LNCaP clone FGC (cell line): Measurements from ENCODE around the gene DCTN5.

Source experiments
- DNase-seq: peaks from one replicate; pipeline ENCODE4 v3.0.0-alpha.2; 2011; ENCODE audit warnings: low read depth
- H3K4me3 ChIP-seq: 2 replicates; pipeline ENCODE4 v1.5.1; 2011; ENCODE audit warnings: mild to moderate bottlenecking, low read depth, low read length, control low read depth
- TF ChIP-seq, protein P1 (sequence below): IDR thresholded peaks from 2 replicates; pipeline ENCODE4 v1.5.1; 2012; ENCODE audit warnings: mild to moderate bottlenecking; ENCODE audit not compliant: control insufficient read depth, insufficient read depth; ENCODE audit errors: extremely low read depth

The DCTN5 gene

GRCh38 chr16:23676924-23677480 is 35.7 kb downstream of the DCTN5 start:
- TF ChIP-seq, protein P1, sequence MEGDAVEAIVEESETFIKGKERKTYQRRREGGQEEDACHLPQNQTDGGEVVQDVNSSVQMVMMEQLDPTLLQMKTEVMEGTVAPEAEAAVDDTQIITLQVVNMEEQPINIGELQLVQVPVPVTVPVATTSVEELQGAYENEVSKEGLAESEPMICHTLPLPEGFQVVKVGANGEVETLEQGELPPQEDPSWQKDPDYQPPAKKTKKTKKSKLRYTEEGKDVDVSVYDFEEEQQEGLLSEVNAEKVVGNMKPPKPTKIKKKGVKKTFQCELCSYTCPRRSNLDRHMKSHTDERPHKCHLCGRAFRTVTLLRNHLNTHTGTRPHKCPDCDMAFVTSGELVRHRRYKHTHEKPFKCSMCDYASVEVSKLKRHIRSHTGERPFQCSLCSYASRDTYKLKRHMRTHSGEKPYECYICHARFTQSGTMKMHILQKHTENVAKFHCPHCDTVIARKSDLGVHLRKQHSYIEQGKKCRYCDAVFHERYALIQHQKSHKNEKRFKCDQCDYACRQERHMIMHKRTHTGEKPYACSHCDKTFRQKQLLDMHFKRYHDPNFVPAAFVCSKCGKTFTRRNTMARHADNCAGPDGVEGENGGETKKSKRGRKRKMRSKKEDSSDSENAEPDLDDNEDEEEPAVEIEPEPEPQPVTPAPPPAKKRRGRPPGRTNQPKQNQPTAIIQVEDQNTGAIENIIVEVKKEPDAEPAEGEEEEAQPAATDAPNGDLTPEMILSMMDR, result no peak
- no peak overlapping the region for H3K4me3 ChIP-seq
- DNase-seq, result no peak

- H3K4me3 ChIP-seq, result peak within 1 kb of the TSS; percentile 96
- TF ChIP-seq, protein P1, result peak; percentile 27
- DNase-seq, result peak; percentile 66
Measured at GRCh38 chr16:23678430-23679273, 37.4 kb downstream of the DCTN5 start, which contains the start of gene PLK1. Gene PLK1 (plus strand): TSS chr16:23678889. CDS start chr16:23678933, 44 bp downstream.

GRCh38 chr16:23679274-23679985 is 38.2 kb downstream of the DCTN5 start:
- TF ChIP-seq, protein P1, result no peak
- no peak for DNase-seq
- peak overlapping the region; percentile 96 for H3K4me3 ChIP-seq

GRCh38 chr16:23679986-23680336 is 38.7 kb downstream of the DCTN5 start:
- TF ChIP-seq, protein P1, result no peak
- H3K4me3 ChIP-seq, result peak overlapping the region; percentile 96
- DNase-seq, result no peak

GRCh38 chr16:23682181-23682580 is 40.9 kb downstream of the DCTN5 start:
- DNase-seq, result no peak
- TF ChIP-seq, protein P1, result no peak
- no peak overlapping the region for H3K4me3 ChIP-seq

DNA sequence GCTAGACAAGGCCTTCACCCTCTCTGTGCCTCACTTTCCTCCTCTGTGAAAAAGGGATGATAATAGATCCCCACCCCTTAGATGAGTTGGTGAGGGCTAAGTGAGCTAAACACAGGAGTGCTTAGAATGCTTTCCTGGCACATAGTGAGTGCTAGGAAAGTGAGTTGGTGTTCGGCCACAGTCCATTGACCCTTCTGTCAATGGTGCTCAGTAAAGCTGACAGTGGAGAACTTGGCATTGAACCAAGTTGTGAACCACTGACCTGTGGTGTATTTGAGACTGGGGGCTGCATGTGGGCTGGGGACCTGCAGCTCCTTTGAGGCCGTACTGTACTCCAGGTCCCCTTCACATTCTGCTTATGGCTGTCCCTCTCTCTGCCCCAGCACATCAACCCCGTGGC is 42.2 kb downstream of the DCTN5 start:
- TF ChIP-seq, protein P1, result no peak
- no peak overlapping the region for H3K4me3 ChIP-seq
- no peak for DNase-seq
